GM12878 (cell line): ENCODE results near the gene COPS6. TPM values are rescaled to one million over a fixed set of nuclear protein-coding genes. Genes with fewer than 3 reads are reported as not detected.
A peak's percentile ranks its signal among the peaks of the same experiment; 100 is the strongest.

Source experiments
- ATF7 ChIP-seq: fragments of 450-650 bp; IDR thresholded peaks from 2 replicates; pipeline ENCODE4 v1.6.1; 2016; ENCODE audit warnings: low read depth, mild to moderate bottlenecking
- BMI1 ChIP-seq: fragments of 450-650 bp; IDR thresholded peaks from 2 replicates; pipeline ENCODE4 v1.6.1; 2016; ENCODE audit warnings: mild to moderate bottlenecking, moderate library complexity, borderline replicate concordance
- CBFB ChIP-seq: IDR thresholded peaks from 2 replicates; pipeline ENCODE4 v1.6.1; 2016; ENCODE audit warnings: antibody characterized with exemption, low read depth
- E2F8 ChIP-seq: fragments of 450-650 bp; IDR thresholded peaks from 2 replicates; pipeline ENCODE4 v1.6.1; 2018; ENCODE audit warnings: mild to moderate bottlenecking, low read depth, moderate library complexity; ENCODE audit not compliant: partially characterized antibody
- ETV6 ChIP-seq, 2 experiments: fragments of 450-650 bp in 1 of 2; IDR thresholded peaks in 1 of 2; conservative IDR thresholded peaks in 1 of 2; 2 replicates each; pipeline ENCODE4 v1.6.1; 2014; ENCODE audit warnings: antibody characterized with exemption in 1 of 2, borderline replicate concordance in 1 of 2, low read depth in 1 of 2, mild to moderate bottlenecking in 1 of 2, moderate library complexity in 1 of 2
- EZH2 ChIP-seq: IDR thresholded peaks from 2 replicates; pipeline ENCODE4 v1.6.1; 2012; ENCODE audit warnings: low read depth, mild to moderate bottlenecking, control low read depth, inconsistent platforms, low read length, borderline replicate concordance; ENCODE audit not compliant: control insufficient read depth
- JUNB ChIP-seq: IDR thresholded peaks from 2 replicates; pipeline ENCODE4 v1.6.1; 2016; ENCODE audit warnings: antibody characterized with exemption, mild to moderate bottlenecking
- JUND ChIP-seq: IDR thresholded peaks from 2 replicates; pipeline ENCODE4 v1.6.1; 2012; ENCODE audit warnings: low read depth, mild to moderate bottlenecking, low read length, improper control_type of control experiment, moderate library complexity
- RELA ChIP-seq: fragments of 450-650 bp; IDR thresholded peaks from 2 replicates; pipeline ENCODE4 v1.8.0; 2014; ENCODE audit warnings: borderline replicate concordance; ENCODE audit not compliant: partially characterized antibody
- SMAD5 ChIP-seq: IDR thresholded peaks from 2 replicates; pipeline ENCODE4 v1.6.1; 2016; ENCODE audit warnings: antibody characterized with exemption, low read depth
- SREBF1 ChIP-seq: IDR thresholded peaks from 2 replicates; pipeline ENCODE4 v1.6.1; 2012; ENCODE audit warnings: mild to moderate bottlenecking, low read length
- STAT1 ChIP-seq: fragments of 450-650 bp; conservative IDR thresholded peaks from 2 replicates; pipeline ENCODE4 v1.6.1; 2014; ENCODE audit warnings: antibody characterized with exemption, mild to moderate bottlenecking
- SUZ12 ChIP-seq: fragments of 200-600 bp; sonication (generic); IDR thresholded peaks from one replicate; pipeline ENCODE4 v1.6.1; 2018; ENCODE audit warnings: antibody characterized with exemption, mild to moderate bottlenecking; ENCODE audit not compliant: unreplicated experiment
- TAF1 ChIP-seq: IDR thresholded peaks from 2 replicates; pipeline ENCODE4 v1.6.1; 2011; ENCODE audit warnings: mild to moderate bottlenecking, low read depth, low read length, borderline replicate concordance
- ZBTB11 ChIP-seq: fragments of 450-650 bp; formaldehyde crosslinking; IDR thresholded peaks from 2 replicates; pipeline ENCODE4 v1.5.0; 2022; ENCODE audit warnings: mild to moderate bottlenecking, missing genetic modification characterization
- polyA plus RNA-seq, 11 experiments: library from polyadenylated mRNA; depleted of rRNA in 4 of 11; unstranded in 6 of 11; stranded (reverse) in 5 of 11; fragments of >200 nt; fragmentation: Nextera tagmentation in 4 of 11; fragmentation: Illumina TruSeq in 1 of 11; extraction: Ambion mirVana in 4 of 11; extraction: Trizol in 1 of 11; gene quantifications; 1 replicate in 1 of 11; 2 replicates in 10 of 11; pipeline versions ENCODE4 v1.2.1 to v1.2.3, GENCODE V29; 2011 to 2016; ENCODE audit warnings: inconsistent platforms in 2 of 11, missing spikeins in 2 of 11, low read depth in 1 of 11
- total RNA-seq, 4 experiments: library from RNA; depleted of rRNA in 3 of 4; stranded (reverse); fragments of >200 nt in 3 of 4; fragmentation: Illumina TruSeq in 1 of 4; extraction: Trizol in 1 of 4; gene quantifications; 2 replicates each; pipeline versions ENCODE4 v1.2.1 to v1.2.3, GENCODE V29; 2013 to 2021
- TF ChIP-seq, protein P1 (sequence below): fragments of 450-650 bp; conservative IDR thresholded peaks from 2 replicates; pipeline ENCODE4 v1.6.1; 2017; ENCODE audit warnings: mild to moderate bottlenecking, moderate library complexity
- TF ChIP-seq, protein P2 (sequence below): fragments of 450-650 bp; IDR thresholded peaks from 2 replicates; pipeline ENCODE4 v1.6.1; 2014; ENCODE audit warnings: mild to moderate bottlenecking
- TF ChIP-seq, protein P3 (sequence below): IDR thresholded peaks from 2 replicates; pipeline ENCODE4 v1.6.1; 2011; ENCODE audit warnings: mild to moderate bottlenecking, low read depth, low read length, moderate library complexity; ENCODE audit not compliant: insufficient replicate concordance

COPS6 gene
- total and polyA plus RNA-seq, 10 of the 15 experiments (the other 5 are each of a cell fraction or from before 2014, with no cell fraction given), result 28.5 to 182 (median 81.5) TPM

GRCh38 chr7:100119072-100119969 is 30.6 kb downstream of the COPS6 start, which contains the start of the genes CNPY4 and TAF6 (continued):
- TF ChIP-seq EZH2 (no peak), ZBTB11 (CRISPR knock-in tag) (no peak), BMI1 (peak; percentile 96), ETV6 (conservative IDR thresholded peaks at IDR 0.05 in 1 of 2, IDR thresholded peaks at IDR 0.05 in 1 of 2; ENCODE audit: borderline replicate concordance in 1 of 2, low read depth in 1 of 2) (no peak), RELA (no peak), SMAD5 (no peak), JUND (no peak), JUNB (no peak), ATF7 (peak; percentile 68), TAF1 (peak; percentile 100), E2F8 (no peak), SUZ12 (no peak), SREBF1 (no peak), STAT1 (peak; percentile 54; the same call in 1 of the 2 replicates), CBFB (peak; percentile 66; the same call in 1 of the 2 replicates)
- TF ChIP-seq, protein P1, sequence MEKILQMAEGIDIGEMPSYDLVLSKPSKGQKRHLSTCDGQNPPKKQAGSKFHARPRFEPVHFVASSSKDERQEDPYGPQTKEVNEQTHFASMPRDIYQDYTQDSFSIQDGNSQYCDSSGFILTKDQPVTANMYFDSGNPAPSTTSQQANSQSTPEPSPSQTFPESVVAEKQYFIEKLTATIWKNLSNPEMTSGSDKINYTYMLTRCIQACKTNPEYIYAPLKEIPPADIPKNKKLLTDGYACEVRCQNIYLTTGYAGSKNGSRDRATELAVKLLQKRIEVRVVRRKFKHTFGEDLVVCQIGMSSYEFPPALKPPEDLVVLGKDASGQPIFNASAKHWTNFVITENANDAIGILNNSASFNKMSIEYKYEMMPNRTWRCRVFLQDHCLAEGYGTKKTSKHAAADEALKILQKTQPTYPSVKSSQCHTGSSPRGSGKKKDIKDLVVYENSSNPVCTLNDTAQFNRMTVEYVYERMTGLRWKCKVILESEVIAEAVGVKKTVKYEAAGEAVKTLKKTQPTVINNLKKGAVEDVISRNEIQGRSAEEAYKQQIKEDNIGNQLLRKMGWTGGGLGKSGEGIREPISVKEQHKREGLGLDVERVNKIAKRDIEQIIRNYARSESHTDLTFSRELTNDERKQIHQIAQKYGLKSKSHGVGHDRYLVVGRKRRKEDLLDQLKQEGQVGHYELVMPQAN, result peak; percentile 83
- TF ChIP-seq, protein P2, sequence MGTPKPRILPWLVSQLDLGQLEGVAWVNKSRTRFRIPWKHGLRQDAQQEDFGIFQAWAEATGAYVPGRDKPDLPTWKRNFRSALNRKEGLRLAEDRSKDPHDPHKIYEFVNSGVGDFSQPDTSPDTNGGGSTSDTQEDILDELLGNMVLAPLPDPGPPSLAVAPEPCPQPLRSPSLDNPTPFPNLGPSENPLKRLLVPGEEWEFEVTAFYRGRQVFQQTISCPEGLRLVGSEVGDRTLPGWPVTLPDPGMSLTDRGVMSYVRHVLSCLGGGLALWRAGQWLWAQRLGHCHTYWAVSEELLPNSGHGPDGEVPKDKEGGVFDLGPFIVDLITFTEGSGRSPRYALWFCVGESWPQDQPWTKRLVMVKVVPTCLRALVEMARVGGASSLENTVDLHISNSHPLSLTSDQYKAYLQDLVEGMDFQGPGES, result no peak
- TF ChIP-seq, protein P3, sequence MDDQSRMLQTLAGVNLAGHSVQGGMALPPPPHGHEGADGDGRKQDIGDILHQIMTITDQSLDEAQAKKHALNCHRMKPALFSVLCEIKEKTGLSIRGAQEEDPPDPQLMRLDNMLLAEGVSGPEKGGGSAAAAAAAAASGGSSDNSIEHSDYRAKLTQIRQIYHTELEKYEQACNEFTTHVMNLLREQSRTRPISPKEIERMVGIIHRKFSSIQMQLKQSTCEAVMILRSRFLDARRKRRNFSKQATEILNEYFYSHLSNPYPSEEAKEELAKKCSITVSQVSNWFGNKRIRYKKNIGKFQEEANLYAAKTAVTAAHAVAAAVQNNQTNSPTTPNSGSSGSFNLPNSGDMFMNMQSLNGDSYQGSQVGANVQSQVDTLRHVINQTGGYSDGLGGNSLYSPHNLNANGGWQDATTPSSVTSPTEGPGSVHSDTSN, result peak; percentile 53
